Fibroblast of peridontal ligament (primary cell): ENCODE data around the gene SIK3.
A peak's percentile ranks its signal among the peaks of the same experiment; 100 is the strongest.

Experiments
- DNase-seq: peaks from one replicate; pipeline ENCODE4 v3.0.0-alpha.2; 2010; ENCODE audit errors: extremely low read depth

Gene SIK3

GRCh38 chr11:116868066-116868465, 230.2 kb downstream of the SIK3 start:
- DNase-seq: no peak

GRCh38 chr11:116867619-116868018, 230.6 kb downstream of the SIK3 start:
- no peak for DNase-seq

GRCh38 chr11:116866804-116867455, 231.3 kb downstream of the SIK3 start:
- DNase-seq: peak; percentile 67

- peak; percentile 75 for DNase-seq
Observed at GRCh38 chr11:116865696-116866095, 232.5 kb downstream of the SIK3 start.

- no peak for DNase-seq
Observed at GRCh38 chr11:116864531-116864930, 233.7 kb downstream of the SIK3 start.

- DNase-seq: no peak
Observed at GRCh38 chr11:116862951-116863350, 235.3 kb downstream of the SIK3 start.

- DNase-seq: no peak
Observed at GRCh38 chr11:116862185-116862584, 236.0 kb downstream of the SIK3 start.

- DNase-seq: peak; percentile 50
Observed at GRCh38 chr11:116861539-116861938, 236.7 kb downstream of the SIK3 start.

GRCh38 chr11:116860303-116860702, 237.9 kb downstream of the SIK3 start:
- DNase-seq: no peak

GRCh38 chr11:116859175-116859574, 239.1 kb downstream of the SIK3 start:
- no peak for DNase-seq

- DNase-seq: no peak
Observed at GRCh38 chr11:116857936-116858335, 240.3 kb downstream of the SIK3 start.

GRCh38 chr11:116857316-116857715, 240.9 kb downstream of the SIK3 start:
- peak; percentile 42 for DNase-seq

- DNase-seq: no peak
Observed at GRCh38 chr11:116856423-116856822, 241.8 kb downstream of the SIK3 start.

GRCh38 chr11:116855413-116855812, 242.8 kb downstream of the SIK3 start:
- no peak for DNase-seq

GRCh38 chr11:116853461-116854073, 244.7 kb downstream of the SIK3 start:
- peak; percentile 82 for DNase-seq

- peak; percentile 35 for DNase-seq
Observed at GRCh38 chr11:116852261-116853031, 245.8 kb downstream of the SIK3 start.

- no peak for DNase-seq
Observed at GRCh38 chr11:116851626-116852025, 246.6 kb downstream of the SIK3 start.

- no peak for DNase-seq
Observed at GRCh38 chr11:116849486-116849885, 248.7 kb downstream of the SIK3 start.

GRCh38 chr11:116849060-116849459, 249.2 kb downstream of the SIK3 start:
- no peak for DNase-seq

GRCh38 chr11:116847612-116848011, 250.6 kb downstream of the SIK3 start:
- DNase-seq: no peak

GRCh38 chr11:116844722-116845121, 253.5 kb downstream of the SIK3 start:
- DNase-seq: no peak

- DNase-seq: no peak
Observed at GRCh38 chr11:116843661-116844060, 254.6 kb downstream of the SIK3 start.

GRCh38 chr11:116842909-116843308, 255.3 kb downstream of the SIK3 start:
- no peak for DNase-seq
